GM06990 (cell line): ENCODE data around the gene CCDC142.

Experiments used
- DNase-seq: peaks from one replicate; pipeline ENCODE4 v3.0.0-alpha.2; 2011; ENCODE audit not compliant: insufficient read length; ENCODE audit errors: extremely low read depth
- H3K27me3 ChIP-seq: replicated peaks from 2 replicates; pipeline ENCODE4 v1.6.0; 2011; ENCODE audit warnings: low read length; ENCODE audit not compliant: control insufficient read depth, insufficient read depth
- H3K36me3 ChIP-seq: 2 replicates; pipeline ENCODE4 v1.5.1; 2011; ENCODE audit warnings: low read length; ENCODE audit not compliant: control insufficient read depth, insufficient read depth
- H3K4me3 ChIP-seq: replicated peaks from 2 replicates; pipeline ENCODE4 v1.5.1; 2011; ENCODE audit warnings: low read depth, mild to moderate bottlenecking, control low read depth, low read length
- CTCF ChIP-seq: IDR thresholded peaks from 2 replicates; pipeline ENCODE4 v1.5.1; 2011; ENCODE audit warnings: low read length, control low read depth, mild to moderate bottlenecking, inconsistent platforms; ENCODE audit not compliant: insufficient read depth, poor library complexity, severe bottlenecking

Gene CCDC142

GRCh38 chr2:74441690-74442482, 40.9 kb downstream of the CCDC142 start, which contains the start of gene RTKN:
Gene RTKN (minus strand): TSS chr2:74441937. CDS start chr2:74441816, 121 bp downstream.
- Histone ChIP-seq H3K4me3 (peak within 1 kb of the TSS; percentile 26), H3K27me3 (no peaks in the 10 kb centered on the region), H3K36me3 (no peaks in the 10 kb centered on the region)
- TF ChIP-seq CTCF = no peak
- peak; percentile 70 for DNase-seq

GRCh38 chr2:74441170-74441689, 41.6 kb downstream of the CCDC142 start:
- TF ChIP-seq CTCF = no peak
- Histone ChIP-seq H3K27me3 (no peaks in the 10 kb centered on the region), H3K4me3 (peak overlapping the region; percentile 26), H3K36me3 (no peaks in the 10 kb centered on the region)
- no peak for DNase-seq

GRCh38 chr2:74440378-74441169, 42.2 kb downstream of the CCDC142 start:
- peak; percentile 84 for DNase-seq
- peak; percentile 27 for TF ChIP-seq CTCF
- no peaks in the 10 kb centered on the region for H3K27me3 ChIP-seq
- peak overlapping the region; percentile 54 for H3K4me3 ChIP-seq
- no peaks in the 10 kb centered on the region for H3K36me3 ChIP-seq

GRCh38 chr2:74439803-74440377, 42.9 kb downstream of the CCDC142 start:
- peak overlapping the region; percentile 54 for H3K4me3 ChIP-seq
- DNase-seq = no peak

More at GRCh38 chr2:74439803-74440377, 42.9 kb downstream of the CCDC142 start:
- Histone ChIP-seq H3K36me3 (no peaks in the 10 kb centered on the region), H3K27me3 (no peaks in the 10 kb centered on the region)
- TF ChIP-seq CTCF = no peak
